Measurements from ENCODE around the gene IGSF21.

GRCh38 chr1:18077657-18078215, 29.9 kb upstream of the IGSF21 start:
- TF ChIP-seq CTCF (conservative IDR thresholded peaks at IDR 0.05; ENCODE audit: low read depth, low read length): no peak
- no peak for TF ChIP-seq RFX5 (IDR thresholded peaks at IDR 0.05; ENCODE audit: low read depth, low read length)

Measured in IMR-90 (cell line).